ENCODE measurements around the gene ABCA2. TPM values are rescaled to one million over a fixed set of nuclear protein-coding genes. Genes with fewer than 3 reads are reported as not detected.
A peak's percentile ranks its signal among the peaks of the same experiment; 100 is the strongest.

Gene ABCA2
- 55.3 to 62.4 TPM (median 59.1 TPM) in 3 replicates for total RNA-seq
- long read RNA-seq, partial matches to known transcripts: 36 of 40 reads
- long read RNA-seq, other reads (novel, unspliced or antisense): 3 of 40 reads

- DNase-seq (ENCODE audit: low spot score): no peak
- no peaks in the 10 kb centered on the region for H3K36me3 Mint-ChIP-seq (ENCODE audit: low read depth)
- no peaks in the 10 kb centered on the region for H3K9me3 Mint-ChIP-seq (ENCODE audit: low read depth)
- no peak for TF ChIP-seq CTCF (IDR thresholded peaks at IDR 0.05)
- H3K27me3 Mint-ChIP-seq (ENCODE audit: low read depth): no peaks in the 10 kb centered on the region
- peaks cover 7% of the 10 kb centered on the region for H3K4me1 Mint-ChIP-seq (ENCODE audit: low read depth)
- H3K4me3 Mint-ChIP-seq (ENCODE audit: unreplicated experiment): peak within 1 kb of the TSS; percentile 74
- peak within 1 kb of the TSS; percentile 17 for H3K27ac Mint-ChIP-seq (ENCODE audit: unreplicated experiment)
These were observed at the start of gene ABCA2 for GRCh38 chr9:137027369-137028262. Gene ABCA2, minus strand, starts transcription at chr9:137028237. Its CDS starts 97 bp downstream, at chr9:137028140.

- H3K27ac Mint-ChIP-seq (ENCODE audit: unreplicated experiment): no peak within 1 kb of the TSS
- peak within 1 kb of the TSS; percentile 73 for H3K4me3 Mint-ChIP-seq (ENCODE audit: unreplicated experiment)
- no peak for TF ChIP-seq CTCF (IDR thresholded peaks at IDR 0.05)
- no peak for DNase-seq (ENCODE audit: low spot score)
- H3K4me1 Mint-ChIP-seq (ENCODE audit: low read depth): peaks cover 4% of the 10 kb centered on the region
- no peaks in the 10 kb centered on the region for H3K27me3 Mint-ChIP-seq (ENCODE audit: low read depth)
- H3K36me3 Mint-ChIP-seq (ENCODE audit: low read depth): peaks cover 11% of the 10 kb centered on the region
- H3K9me3 Mint-ChIP-seq (ENCODE audit: low read depth): no peaks in the 10 kb centered on the region
These were observed 49.1 kb upstream of the ABCA2 start, which contains the start of gene UAP1L1 for GRCh38 chr9:137077010-137077747. Gene UAP1L1, plus strand, starts transcription at chr9:137077517. Its CDS starts 16 bp downstream, at chr9:137077533.

GRCh38 chr9:137076636-137077009, 48.6 kb upstream of the ABCA2 start:
- DNase-seq (ENCODE audit: low spot score): no peak
- Mint-ChIP-seq H3K4me1 (ENCODE audit: low read depth) (peaks cover 4% of the 10 kb centered on the region), H3K4me3 (ENCODE audit: unreplicated experiment) (peak overlapping the region; percentile 65), H3K27ac (ENCODE audit: unreplicated experiment) (no peak overlapping the region), H3K27me3 (ENCODE audit: low read depth) (no peaks in the 10 kb centered on the region), H3K9me3 (ENCODE audit: low read depth) (no peaks in the 10 kb centered on the region), H3K36me3 (ENCODE audit: low read depth) (peaks cover 6% of the 10 kb centered on the region)
- no peak for TF ChIP-seq CTCF (IDR thresholded peaks at IDR 0.05)

- Mint-ChIP-seq H3K36me3 (ENCODE audit: low read depth) (peaks cover 5% of the 10 kb centered on the region), H3K9me3 (ENCODE audit: low read depth) (no peaks in the 10 kb centered on the region), H3K4me1 (ENCODE audit: low read depth) (peaks cover 13% of the 10 kb centered on the region), H3K27ac (ENCODE audit: unreplicated experiment) (no peak overlapping the region), H3K4me3 (ENCODE audit: unreplicated experiment) (no peak overlapping the region), H3K27me3 (ENCODE audit: low read depth) (no peaks in the 10 kb centered on the region)
- no peak for TF ChIP-seq CTCF (IDR thresholded peaks at IDR 0.05)
- no peak for DNase-seq (ENCODE audit: low spot score)
These were observed 47.3 kb upstream of the ABCA2 start for GRCh38 chr9:137075275-137075775.

Measured in chondrocyte (in vitro differentiated cells).